LNCaP clone FGC (cell line): ENCODE data around the gene TNN.

Source experiments
- DNase-seq: peaks from one replicate; pipeline ENCODE4 v3.0.0-alpha.2; 2011; ENCODE audit warnings: low read depth
- H3K4me3 ChIP-seq: 2 replicates; pipeline ENCODE4 v1.5.1; 2011; ENCODE audit warnings: mild to moderate bottlenecking, low read depth, low read length, control low read depth
- TF ChIP-seq, protein P1 (sequence below): IDR thresholded peaks from 2 replicates; pipeline ENCODE4 v1.5.1; 2012; ENCODE audit warnings: mild to moderate bottlenecking; ENCODE audit not compliant: control insufficient read depth, insufficient read depth; ENCODE audit errors: extremely low read depth

The TNN gene

DNA sequence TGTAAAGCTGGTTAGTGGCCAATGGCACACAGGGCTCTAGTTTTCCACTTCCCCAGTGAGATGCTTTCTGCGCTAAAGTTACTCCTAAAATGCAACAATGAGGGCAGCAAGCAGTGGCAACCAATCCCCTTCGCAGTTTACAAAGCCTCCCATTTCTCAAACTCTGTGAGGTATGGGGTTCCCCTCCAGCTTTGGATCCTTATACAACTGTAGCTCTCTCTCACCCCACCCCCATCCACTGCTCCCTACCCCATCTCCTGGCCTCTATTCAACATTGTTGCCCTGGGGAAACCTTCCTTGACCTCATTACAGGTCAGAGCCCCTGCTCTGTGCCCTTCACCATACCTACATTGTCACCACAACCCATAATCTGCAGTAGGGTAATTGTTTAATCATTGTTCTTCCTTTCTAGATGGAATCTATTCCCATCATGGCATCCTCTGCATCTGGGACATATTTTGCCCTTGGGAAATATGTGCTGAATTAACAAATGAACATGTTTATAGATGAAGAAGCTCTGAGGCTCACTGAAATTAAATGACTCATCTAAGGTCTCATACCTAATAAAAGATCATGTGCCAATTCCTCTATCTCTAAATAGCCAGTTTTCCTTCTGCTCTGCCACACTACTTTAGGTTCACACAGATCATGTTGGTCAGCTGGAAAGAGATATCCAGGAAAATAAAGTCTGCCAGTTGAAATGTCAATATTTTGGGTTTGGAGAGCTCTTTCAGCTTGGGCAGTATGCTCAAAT lies 112.4 kb downstream of the TNN start:
- TF ChIP-seq, protein P1, sequence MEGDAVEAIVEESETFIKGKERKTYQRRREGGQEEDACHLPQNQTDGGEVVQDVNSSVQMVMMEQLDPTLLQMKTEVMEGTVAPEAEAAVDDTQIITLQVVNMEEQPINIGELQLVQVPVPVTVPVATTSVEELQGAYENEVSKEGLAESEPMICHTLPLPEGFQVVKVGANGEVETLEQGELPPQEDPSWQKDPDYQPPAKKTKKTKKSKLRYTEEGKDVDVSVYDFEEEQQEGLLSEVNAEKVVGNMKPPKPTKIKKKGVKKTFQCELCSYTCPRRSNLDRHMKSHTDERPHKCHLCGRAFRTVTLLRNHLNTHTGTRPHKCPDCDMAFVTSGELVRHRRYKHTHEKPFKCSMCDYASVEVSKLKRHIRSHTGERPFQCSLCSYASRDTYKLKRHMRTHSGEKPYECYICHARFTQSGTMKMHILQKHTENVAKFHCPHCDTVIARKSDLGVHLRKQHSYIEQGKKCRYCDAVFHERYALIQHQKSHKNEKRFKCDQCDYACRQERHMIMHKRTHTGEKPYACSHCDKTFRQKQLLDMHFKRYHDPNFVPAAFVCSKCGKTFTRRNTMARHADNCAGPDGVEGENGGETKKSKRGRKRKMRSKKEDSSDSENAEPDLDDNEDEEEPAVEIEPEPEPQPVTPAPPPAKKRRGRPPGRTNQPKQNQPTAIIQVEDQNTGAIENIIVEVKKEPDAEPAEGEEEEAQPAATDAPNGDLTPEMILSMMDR: no peak
- H3K4me3 ChIP-seq: no peak overlapping the region
- no peak for DNase-seq

DNA sequence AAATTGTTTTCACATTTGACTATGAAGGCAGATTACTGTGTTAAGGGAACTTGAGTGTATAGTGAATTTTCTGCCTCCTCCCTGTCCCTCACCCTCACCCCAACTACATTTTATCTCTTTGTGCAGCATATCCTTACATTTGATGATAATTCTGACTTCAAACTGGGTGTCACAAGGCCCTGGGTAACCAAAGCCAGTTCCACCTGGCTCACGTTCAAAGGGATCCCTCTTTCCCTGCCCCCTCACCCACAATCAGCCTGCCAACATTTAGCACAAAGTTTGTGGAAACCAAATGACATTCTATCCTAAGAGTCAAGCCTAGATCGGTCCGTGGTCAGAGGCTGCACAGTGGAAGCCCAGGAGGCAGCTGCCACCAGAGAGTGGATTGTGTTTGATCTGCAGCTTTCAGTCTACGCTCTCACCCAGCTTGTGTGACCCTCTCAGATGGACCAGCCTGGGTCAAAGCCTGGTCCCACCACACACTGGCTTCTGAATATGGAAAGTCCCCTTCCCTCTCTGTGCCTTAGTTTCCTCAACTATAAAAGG lies 114.6 kb downstream of the TNN start:
- H3K4me3 ChIP-seq: no peak overlapping the region
- TF ChIP-seq, protein P1: no peak
- DNase-seq: no peak

DNA sequence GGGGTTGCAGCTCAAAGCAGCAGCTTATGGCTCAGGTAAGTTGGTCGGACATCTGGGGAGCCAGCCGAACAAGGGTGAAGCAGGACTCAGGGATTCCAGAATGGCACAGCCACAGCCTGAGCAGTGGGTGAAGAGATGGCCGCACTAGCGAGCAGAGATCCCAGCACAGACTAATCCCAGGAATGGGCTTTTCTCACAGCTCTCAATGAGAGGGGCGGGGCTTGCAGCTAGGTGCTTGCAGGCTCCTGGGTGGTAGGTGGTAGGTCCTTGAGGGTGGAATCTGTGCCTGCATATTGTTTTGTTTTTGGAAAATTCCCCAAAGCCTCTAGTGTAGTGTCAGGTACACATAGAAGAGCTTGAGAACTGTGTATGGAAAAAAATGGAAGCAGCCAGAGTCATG lies 116.0 kb downstream of the TNN start:
- TF ChIP-seq, protein P1: no peak
- H3K4me3 ChIP-seq: no peak overlapping the region
- DNase-seq: no peak

DNA sequence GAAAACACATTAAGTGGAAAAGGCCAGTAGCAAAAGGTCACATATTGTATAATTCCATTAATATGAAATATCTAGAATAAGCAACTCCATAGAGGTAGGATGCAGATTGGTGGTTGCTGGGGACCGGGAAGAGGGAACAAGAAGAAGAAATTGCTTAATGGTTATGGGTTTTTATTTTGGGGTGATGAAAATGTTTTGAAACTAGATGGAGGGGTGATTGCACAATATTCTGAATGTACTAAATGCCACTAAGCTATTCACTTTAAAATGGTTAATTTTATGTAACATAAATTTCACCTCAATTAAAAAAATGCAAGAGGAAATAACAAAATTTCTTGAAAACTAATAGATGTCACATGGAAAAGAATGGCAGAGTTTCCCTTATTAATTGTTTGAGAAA lies 118.3 kb downstream of the TNN start:
- no peak overlapping the region for H3K4me3 ChIP-seq
- DNase-seq: no peak
- TF ChIP-seq, protein P1: no peak

DNA sequence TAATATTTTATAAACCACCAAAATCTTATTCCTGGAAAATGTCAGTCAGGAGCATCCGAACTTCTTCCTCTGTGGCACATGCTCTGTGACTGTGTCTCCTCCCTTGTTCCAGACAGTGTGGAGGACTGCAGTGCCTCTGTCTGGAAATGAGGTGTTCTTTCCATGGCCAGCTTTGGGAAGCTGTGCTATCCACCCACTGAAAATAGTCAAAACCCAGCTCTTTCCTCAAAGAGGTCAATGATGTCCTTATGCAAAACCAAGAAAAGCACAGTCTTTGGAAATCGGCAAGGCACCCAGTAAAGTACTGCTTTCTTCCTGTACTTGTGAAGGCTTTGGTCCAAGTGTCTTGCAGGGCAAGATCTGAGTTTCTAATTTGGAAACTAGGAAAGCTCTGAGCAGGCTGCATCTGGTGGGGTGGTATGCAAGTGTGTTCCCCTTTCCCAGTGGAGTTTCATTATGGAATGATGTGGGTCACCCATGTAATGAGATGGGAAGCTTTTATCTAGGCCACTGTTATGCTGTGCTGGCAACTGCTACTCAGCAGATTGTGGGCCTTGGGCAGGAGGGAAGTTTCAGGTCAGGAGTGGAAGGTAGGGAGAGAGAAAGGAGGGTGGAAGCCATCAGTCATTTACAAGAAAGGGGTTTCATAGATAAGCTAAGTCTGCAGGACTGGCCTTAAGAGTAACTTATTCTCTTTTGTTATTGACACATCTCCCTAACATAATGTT lies 119.0 kb downstream of the TNN start:
- TF ChIP-seq, protein P1: no peak
- DNase-seq: no peak
- no peak overlapping the region for H3K4me3 ChIP-seq

DNA sequence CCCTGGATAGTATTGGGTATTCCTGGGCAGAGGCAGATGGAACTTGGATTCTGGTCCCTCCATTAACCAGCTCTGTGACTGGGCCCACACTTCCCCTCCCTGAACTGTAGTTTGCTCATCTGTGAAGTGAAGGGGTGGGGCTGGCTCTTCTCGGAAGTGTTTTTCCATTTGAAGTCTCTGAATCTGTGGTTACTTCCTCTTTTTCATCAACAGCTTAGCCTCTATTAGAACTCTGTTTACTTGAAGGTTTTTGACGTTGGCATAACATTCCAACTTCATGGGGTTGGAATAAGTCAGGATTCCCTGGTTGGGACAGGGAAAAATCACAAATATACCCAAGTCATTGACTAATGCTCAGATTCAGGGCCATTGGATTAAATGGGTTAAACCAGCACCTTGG lies 121.3 kb downstream of the TNN start:
- no peak overlapping the region for H3K4me3 ChIP-seq
- DNase-seq: no peak
- TF ChIP-seq, protein P1: no peak
